ENCODE results near the gene RNF149.

Gene RNF149

GRCh38 chr2:101310090-101310833 lies 1.8 kb upstream of the RNF149 start:
- no peak for DNase-seq (ENCODE audit: low spot score in 2 of 2)
- peaks cover 57% of the 10 kb centered on the region for H3K4me1 Mint-ChIP-seq
- H3K27ac Mint-ChIP-seq: peak overlapping the region; percentile 24
- H3K4me3 Mint-ChIP-seq: peak overlapping the region; percentile 90
- no peak for ATAC-seq
- peaks cover 38% of the 10 kb centered on the region for H3K36me3 Mint-ChIP-seq
- H3K9me3 Mint-ChIP-seq: no peaks in the 10 kb centered on the region

GRCh38 chr2:101307950-101308431 lies 510 bp downstream of the RNF149 start:
- peak overlapping the region; percentile 95 for H3K27ac Mint-ChIP-seq
- peak in 1 of 2 donors; percentile 72 for DNase-seq (ENCODE audit: low spot score in 2 of 2)

DNA sequence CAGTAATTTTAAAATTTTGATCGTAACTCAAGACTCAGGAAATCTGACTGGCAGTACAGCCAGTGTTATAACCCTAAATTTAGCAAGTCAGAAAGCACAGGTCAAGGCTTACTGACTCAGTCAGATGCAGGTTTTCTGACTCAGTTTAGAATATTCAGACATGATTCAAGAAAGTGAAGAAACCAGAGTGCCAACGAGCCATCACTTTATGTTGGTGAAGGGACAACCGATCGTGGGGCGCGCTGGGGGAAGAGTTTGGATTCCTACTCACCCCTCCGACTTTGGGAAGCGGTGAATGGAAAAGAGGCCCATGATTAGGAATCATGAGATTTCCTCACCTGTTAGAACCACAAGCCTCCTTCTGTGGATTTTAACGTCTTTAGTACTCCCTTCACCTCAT lies 998 bp downstream of the RNF149 start:
- peak in 1 of 2 donors; percentile 68 for DNase-seq (ENCODE audit: low spot score in 2 of 2)
- H3K27ac Mint-ChIP-seq: peak overlapping the region; percentile 95
- peaks cover 65% of the 10 kb centered on the region for H3K36me3 Mint-ChIP-seq
- peak overlapping the region; percentile 90 for H3K4me3 Mint-ChIP-seq
- peak; percentile 65 for ATAC-seq
- H3K4me1 Mint-ChIP-seq: peaks cover 70% of the 10 kb centered on the region
- no peaks in the 10 kb centered on the region for H3K9me3 Mint-ChIP-seq

More at GRCh38 chr2:101307950-101308431, 510 bp downstream of the RNF149 start:
- H3K9me3 Mint-ChIP-seq: no peaks in the 10 kb centered on the region
- H3K4me3 Mint-ChIP-seq: peak overlapping the region; percentile 90
- peaks cover 66% of the 10 kb centered on the region for H3K4me1 Mint-ChIP-seq
- ATAC-seq: peak; percentile 3
- peaks cover 61% of the 10 kb centered on the region for H3K36me3 Mint-ChIP-seq

DNA sequence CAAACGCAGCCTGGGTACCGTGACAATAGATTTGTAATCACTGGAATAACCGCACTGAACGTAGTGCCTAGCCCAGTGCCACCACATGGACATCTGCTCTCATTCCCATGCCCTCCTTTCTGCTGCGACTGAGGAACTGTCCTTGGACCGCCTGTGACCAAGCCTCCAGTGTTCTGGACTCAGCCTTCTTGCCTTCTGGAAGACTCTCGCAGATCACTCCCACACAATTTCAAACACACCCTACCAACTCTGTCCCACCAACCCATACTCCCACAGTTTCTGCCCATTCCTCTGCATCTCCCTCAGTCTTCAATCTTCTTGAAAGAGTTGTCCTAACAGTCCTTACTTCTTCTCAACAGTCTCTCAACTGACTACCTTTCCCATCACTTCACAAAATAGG lies 2.1 kb downstream of the RNF149 start:
- peak overlapping the region; percentile 95 for H3K27ac Mint-ChIP-seq
- peaks cover 76% of the 10 kb centered on the region for H3K36me3 Mint-ChIP-seq
- peaks cover 76% of the 10 kb centered on the region for H3K4me1 Mint-ChIP-seq
- H3K9me3 Mint-ChIP-seq: no peaks in the 10 kb centered on the region
- H3K4me3 Mint-ChIP-seq: peak overlapping the region; percentile 90
- DNase-seq (ENCODE audit: low spot score in 2 of 2) (peak in 1 of 2 donors; percentile 67), ATAC-seq (peak; percentile 0)

GRCh38 chr2:101305492-101306078 lies 2.9 kb downstream of the RNF149 start:
- H3K27ac Mint-ChIP-seq: peak overlapping the region; percentile 95
- no peaks in the 10 kb centered on the region for H3K9me3 Mint-ChIP-seq
- DNase-seq (ENCODE audit: low spot score in 2 of 2): no peak
- no peak for ATAC-seq
- peak overlapping the region; percentile 90 for H3K4me3 Mint-ChIP-seq
- peaks cover 85% of the 10 kb centered on the region for H3K36me3 Mint-ChIP-seq
- peaks cover 76% of the 10 kb centered on the region for H3K4me1 Mint-ChIP-seq

GRCh38 chr2:101305035-101305434 lies 3.5 kb downstream of the RNF149 start:
- Mint-ChIP-seq H3K4me3 (peak overlapping the region; percentile 90), H3K4me1 (peaks cover 76% of the 10 kb centered on the region), H3K36me3 (peaks cover 90% of the 10 kb centered on the region), H3K27ac (peak overlapping the region; percentile 95), H3K9me3 (no peaks in the 10 kb centered on the region)
- no peak for DNase-seq (ENCODE audit: low spot score in 2 of 2)
- peak; percentile 71 for ATAC-seq

DNA sequence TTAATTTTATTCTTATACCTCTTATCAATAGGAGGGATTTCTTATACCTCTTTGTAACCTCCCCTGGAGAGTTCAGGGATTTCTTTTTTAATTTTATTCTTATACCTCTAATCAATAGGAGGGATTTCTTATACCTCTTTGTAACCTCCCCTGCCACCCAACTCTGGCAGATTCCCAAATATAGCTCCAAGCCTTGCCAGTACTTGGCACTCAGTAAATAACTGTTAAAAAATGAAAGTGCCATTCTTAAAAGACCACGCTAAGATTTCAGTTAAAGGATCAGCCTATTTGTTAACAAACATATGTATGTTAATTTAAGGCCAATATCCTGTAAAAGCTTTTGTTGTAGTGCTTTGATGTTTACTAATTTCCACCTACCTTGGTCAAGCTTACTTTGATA lies 4.8 kb downstream of the RNF149 start:
- Mint-ChIP-seq H3K36me3 (peaks cover 97% of the 10 kb centered on the region), H3K9me3 (no peaks in the 10 kb centered on the region), H3K27ac (peak overlapping the region; percentile 95), H3K4me1 (peaks cover 79% of the 10 kb centered on the region), H3K4me3 (peak overlapping the region; percentile 90)
- no peak for ATAC-seq
- no peak for DNase-seq (ENCODE audit: low spot score in 2 of 2)

DNA sequence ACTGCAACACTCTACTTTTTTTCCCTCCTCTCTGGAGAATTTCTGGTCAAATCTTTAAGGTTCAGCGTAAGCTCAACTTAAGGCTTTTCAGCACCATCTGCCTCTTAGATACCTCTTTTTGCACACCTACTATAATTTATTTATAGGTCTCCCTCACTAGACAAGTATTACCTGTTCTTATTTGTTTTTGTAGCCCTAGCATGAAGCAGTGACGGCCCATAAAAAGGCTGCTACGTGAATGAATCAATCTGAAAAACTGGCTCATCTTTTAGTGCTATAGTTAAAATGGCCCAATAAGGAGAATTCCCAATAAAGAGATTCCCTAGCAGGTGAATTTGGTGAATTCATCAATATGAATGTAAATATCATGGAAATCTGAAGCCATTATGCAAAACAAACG lies 6.5 kb downstream of the RNF149 start:
- Mint-ChIP-seq H3K9me3 (no peaks in the 10 kb centered on the region), H3K27ac (no peak overlapping the region), H3K36me3 (peaks cover 99% of the 10 kb centered on the region), H3K4me1 (peaks cover 86% of the 10 kb centered on the region), H3K4me3 (no peak overlapping the region)
- no peak for ATAC-seq
- no peak for DNase-seq (ENCODE audit: low spot score in 2 of 2)

DNA sequence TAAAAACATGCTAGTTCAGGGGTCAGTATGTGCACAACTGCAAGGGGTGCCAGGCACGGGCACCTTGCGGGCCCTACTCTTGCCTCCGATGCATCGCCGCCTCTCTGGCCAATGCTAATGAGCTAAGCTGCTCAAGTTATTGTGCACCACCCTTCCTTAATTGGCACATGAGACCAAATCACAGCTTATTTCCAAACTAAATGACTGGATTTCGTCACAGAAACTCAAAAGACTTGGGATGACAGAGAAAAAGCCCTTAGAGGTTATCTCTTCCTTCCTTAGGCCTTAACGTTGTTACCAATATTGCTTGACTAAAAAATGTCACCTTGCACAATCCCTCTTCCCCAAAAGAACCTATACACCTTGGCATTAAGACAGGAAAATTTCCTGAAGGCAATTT lies 7.7 kb downstream of the RNF149 start:
- Mint-ChIP-seq H3K36me3 (peaks cover 99% of the 10 kb centered on the region), H3K4me3 (peak overlapping the region; percentile 48), H3K9me3 (no peaks in the 10 kb centered on the region), H3K4me1 (peaks cover 87% of the 10 kb centered on the region), H3K27ac (no peak overlapping the region)
- DNase-seq (ENCODE audit: low spot score in 2 of 2): no peak
- no peak for ATAC-seq

GRCh38 chr2:101300164-101300563 lies 8.3 kb downstream of the RNF149 start:
- H3K36me3 Mint-ChIP-seq: peaks cover 99% of the 10 kb centered on the region
- ATAC-seq (peak; percentile 16), DNase-seq (ENCODE audit: low spot score in 2 of 2) (no peak)
- H3K27ac Mint-ChIP-seq: peak overlapping the region; percentile 5
- H3K4me3 Mint-ChIP-seq: peak overlapping the region; percentile 48
- peaks cover 82% of the 10 kb centered on the region for H3K4me1 Mint-ChIP-seq
- no peaks in the 10 kb centered on the region for H3K9me3 Mint-ChIP-seq

- Mint-ChIP-seq H3K27ac (peak overlapping the region; percentile 27), H3K4me3 (peak overlapping the region; percentile 48), H3K4me1 (peaks cover 80% of the 10 kb centered on the region), H3K36me3 (peaks cover 99% of the 10 kb centered on the region), H3K9me3 (no peaks in the 10 kb centered on the region)
- ATAC-seq: peak; percentile 82
- DNase-seq (ENCODE audit: low spot score in 2 of 2): no peak
These were observed 8.9 kb downstream of the RNF149 start for GRCh38 chr2:101299604-101300003.

- H3K4me1 Mint-ChIP-seq: peaks cover 66% of the 10 kb centered on the region
- peaks cover 99% of the 10 kb centered on the region for H3K36me3 Mint-ChIP-seq
- H3K4me3 Mint-ChIP-seq: peak overlapping the region; percentile 22
These were observed 11.1 kb downstream of the RNF149 start for GRCh38 chr2:101297383-101297782.

DNA sequence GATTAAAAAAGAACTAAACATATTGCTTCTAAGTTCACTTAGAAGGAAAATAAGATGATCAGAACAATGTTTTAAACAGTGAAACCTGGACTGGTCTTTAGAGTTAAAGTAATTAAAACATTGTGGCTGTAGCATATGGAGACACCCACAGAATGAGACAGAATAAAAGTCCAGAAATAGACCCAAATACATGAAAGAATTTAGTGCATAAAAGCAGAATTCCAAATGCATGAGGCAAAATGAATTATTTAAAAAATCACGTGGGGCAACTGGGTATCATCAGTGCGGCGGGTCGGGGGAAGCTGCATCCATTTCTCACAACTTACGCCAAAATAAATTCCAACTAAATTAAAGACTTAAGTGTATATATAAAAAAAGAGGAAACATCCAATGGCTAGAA lies 12.1 kb downstream of the RNF149 start:
- Mint-ChIP-seq H3K36me3 (peaks cover 99% of the 10 kb centered on the region), H3K9me3 (no peaks in the 10 kb centered on the region), H3K27ac (peak overlapping the region; percentile 61), H3K4me3 (peak overlapping the region; percentile 1), H3K4me1 (peaks cover 56% of the 10 kb centered on the region)
- DNase-seq (ENCODE audit: low spot score in 2 of 2): no peak
- no peak for ATAC-seq

More at GRCh38 chr2:101297383-101297782, 11.1 kb downstream of the RNF149 start:
- ATAC-seq: no peak
- Mint-ChIP-seq H3K27ac (peak overlapping the region; percentile 61), H3K9me3 (no peaks in the 10 kb centered on the region)
- no peak for DNase-seq (ENCODE audit: low spot score in 2 of 2)

- peak overlapping the region; percentile 1 for H3K4me3 Mint-ChIP-seq
- DNase-seq (ENCODE audit: low spot score in 2 of 2) (no peak), ATAC-seq (no peak)
- peak overlapping the region; percentile 2 for H3K27ac Mint-ChIP-seq
- H3K36me3 Mint-ChIP-seq: peaks cover 99% of the 10 kb centered on the region
- H3K9me3 Mint-ChIP-seq: no peaks in the 10 kb centered on the region
- H3K4me1 Mint-ChIP-seq: peaks cover 51% of the 10 kb centered on the region
These were observed 12.6 kb downstream of the RNF149 start for GRCh38 chr2:101295895-101296294.

DNA sequence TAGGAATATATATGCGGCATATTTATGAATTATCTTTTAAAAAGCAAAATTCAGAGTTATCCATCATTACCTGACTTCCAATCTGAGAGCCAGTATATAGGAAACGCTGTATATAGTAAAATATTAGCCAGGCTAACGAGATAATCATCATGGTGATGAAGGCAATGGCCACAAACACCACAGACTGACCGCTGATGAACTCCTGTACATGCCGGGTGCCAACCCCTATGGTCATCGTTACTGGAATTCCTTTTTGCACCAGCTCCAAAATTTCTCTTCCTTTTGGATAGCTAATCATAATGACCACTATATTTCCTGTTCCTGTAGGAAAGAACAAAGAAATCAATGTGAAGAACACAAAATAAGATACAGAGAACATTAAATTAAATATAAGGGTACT lies 13.6 kb downstream of the RNF149 start:
- ATAC-seq: no peak
- Mint-ChIP-seq H3K4me1 (peaks cover 41% of the 10 kb centered on the region), H3K9me3 (no peaks in the 10 kb centered on the region), H3K4me3 (no peak overlapping the region), H3K27ac (no peak overlapping the region), H3K36me3 (peaks cover 99% of the 10 kb centered on the region)
- DNase-seq (ENCODE audit: low spot score in 2 of 2): no peak

GRCh38 chr2:101293544-101293943 lies 15.0 kb downstream of the RNF149 start:
- no peak for ATAC-seq
- Mint-ChIP-seq H3K4me1 (peaks cover 28% of the 10 kb centered on the region), H3K4me3 (no peak overlapping the region), H3K9me3 (no peaks in the 10 kb centered on the region), H3K27ac (no peak overlapping the region), H3K36me3 (peaks cover 100% of the 10 kb centered on the region)
- DNase-seq (ENCODE audit: low spot score in 2 of 2): no peak

All from stimulated activated effector memory CD8-positive, alpha-beta T cell treated with anti-CD3 and anti-CD28 coated beads, Interleukin-12 subunit alpha, Interleukin-12 subunit beta, amount 100 ng/mL, for 72 hours (primary cell).